Cardiac muscle cell (in vitro differentiated cells and primary cell): ENCODE measurements around the gene MED16. TPM values are rescaled to one million over a fixed set of nuclear protein-coding genes. Genes with fewer than 3 reads are reported as not detected.

Experiments
- DNase-seq, 2 donors: peaks; one replicate each; pipeline versions ENCODE4 v3.0.0 to v3.0.0-alpha.2; 2010 to 2017; ENCODE audit warnings: low read depth in 1 of 2, low spot score in 1 of 2
- H3K27ac ChIP-seq: fragments of 200-600 bp; sonication (generic); 2 replicates; pipeline ENCODE4 v1.5.1; 2016
- H3K27me3 ChIP-seq: fragments of 200-600 bp; sonication (generic); 2 replicates; pipeline ENCODE4 v1.6.0; 2016; ENCODE audit warnings: control low read depth
- H3K36me3 ChIP-seq: fragments of 200-600 bp; sonication (generic); 2 replicates; pipeline ENCODE4 v1.5.1; 2016; ENCODE audit warnings: control low read depth
- H3K4me1 ChIP-seq: fragments of 200-600 bp; sonication (generic); 2 replicates; pipeline ENCODE4 v1.8.1; 2017; ENCODE audit warnings: low read depth, mild to moderate bottlenecking, mixed run types
- H3K4me3 ChIP-seq: fragments of 200-600 bp; sonication (generic); 2 replicates; pipeline ENCODE4 v1.5.1; 2016; ENCODE audit warnings: mild to moderate bottlenecking
- H3K9me3 ChIP-seq: fragments of 200-600 bp; sonication (generic); 2 replicates; pipeline ENCODE4 v1.5.1; 2017; ENCODE audit warnings: low read depth, mild to moderate bottlenecking, control low read depth
- polyA plus RNA-seq: library from polyadenylated mRNA; unstranded; fragments of >200 nt; fragmentation: Nextera tagmentation; extraction: Ambion mirVana; gene quantifications from 2 replicates; pipeline ENCODE4 v1.2.1, GENCODE V29; 2016
- total RNA-seq: library from RNA; depleted of rRNA; stranded (reverse); fragments of >200 nt; gene quantifications from 2 replicates; pipeline ENCODE4 v1.2.3, GENCODE V29; 2016
- TF ChIP-seq, protein P1 (sequence below): IDR thresholded peaks from 2 replicates; pipeline ENCODE4 v1.5.1; 2012; ENCODE audit warnings: low read depth, mild to moderate bottlenecking, low read length

MED16 gene
- total and polyA plus RNA-seq, 2 experiments from 2014 or later = 67.2 to 104 TPM

DNA sequence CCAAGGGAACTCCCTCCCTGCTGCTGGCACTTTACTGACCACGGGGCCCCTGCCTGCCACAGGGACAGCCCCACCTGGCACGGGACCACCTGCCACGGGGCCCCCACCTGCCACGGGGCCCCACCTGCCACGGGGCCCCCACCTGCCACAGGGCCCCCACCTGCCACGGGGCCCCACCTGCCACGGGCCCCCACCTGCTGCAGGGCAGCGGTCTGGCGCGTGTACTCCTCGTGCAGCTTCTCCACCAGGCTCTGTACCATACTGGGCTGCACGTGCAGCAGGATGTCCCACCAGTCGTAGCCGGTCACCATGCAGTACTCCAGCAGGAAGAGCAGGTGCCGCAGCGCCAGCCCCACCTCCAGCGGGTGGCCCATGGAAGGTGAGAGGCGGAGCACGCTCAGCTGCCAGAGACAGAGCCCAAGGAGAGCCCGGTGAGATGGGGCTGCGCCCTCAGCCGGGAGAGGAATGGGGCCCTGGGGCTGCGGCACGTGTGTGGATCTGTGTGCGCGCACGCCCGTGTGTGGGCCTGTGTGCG, 16.1 kb downstream of the MED16 start:
- DNase-seq = no peak
- Histone ChIP-seq H3K4me1 (no peaks in the 10 kb centered on the region), H3K36me3 (peaks cover 12% of the 10 kb centered on the region), H3K27ac (no peak overlapping the region), H3K4me3 (no peak overlapping the region), H3K27me3 (no peaks in the 10 kb centered on the region), H3K9me3 (no peaks in the 10 kb centered on the region)
- TF ChIP-seq, protein P1, sequence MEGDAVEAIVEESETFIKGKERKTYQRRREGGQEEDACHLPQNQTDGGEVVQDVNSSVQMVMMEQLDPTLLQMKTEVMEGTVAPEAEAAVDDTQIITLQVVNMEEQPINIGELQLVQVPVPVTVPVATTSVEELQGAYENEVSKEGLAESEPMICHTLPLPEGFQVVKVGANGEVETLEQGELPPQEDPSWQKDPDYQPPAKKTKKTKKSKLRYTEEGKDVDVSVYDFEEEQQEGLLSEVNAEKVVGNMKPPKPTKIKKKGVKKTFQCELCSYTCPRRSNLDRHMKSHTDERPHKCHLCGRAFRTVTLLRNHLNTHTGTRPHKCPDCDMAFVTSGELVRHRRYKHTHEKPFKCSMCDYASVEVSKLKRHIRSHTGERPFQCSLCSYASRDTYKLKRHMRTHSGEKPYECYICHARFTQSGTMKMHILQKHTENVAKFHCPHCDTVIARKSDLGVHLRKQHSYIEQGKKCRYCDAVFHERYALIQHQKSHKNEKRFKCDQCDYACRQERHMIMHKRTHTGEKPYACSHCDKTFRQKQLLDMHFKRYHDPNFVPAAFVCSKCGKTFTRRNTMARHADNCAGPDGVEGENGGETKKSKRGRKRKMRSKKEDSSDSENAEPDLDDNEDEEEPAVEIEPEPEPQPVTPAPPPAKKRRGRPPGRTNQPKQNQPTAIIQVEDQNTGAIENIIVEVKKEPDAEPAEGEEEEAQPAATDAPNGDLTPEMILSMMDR = no peak

DNA sequence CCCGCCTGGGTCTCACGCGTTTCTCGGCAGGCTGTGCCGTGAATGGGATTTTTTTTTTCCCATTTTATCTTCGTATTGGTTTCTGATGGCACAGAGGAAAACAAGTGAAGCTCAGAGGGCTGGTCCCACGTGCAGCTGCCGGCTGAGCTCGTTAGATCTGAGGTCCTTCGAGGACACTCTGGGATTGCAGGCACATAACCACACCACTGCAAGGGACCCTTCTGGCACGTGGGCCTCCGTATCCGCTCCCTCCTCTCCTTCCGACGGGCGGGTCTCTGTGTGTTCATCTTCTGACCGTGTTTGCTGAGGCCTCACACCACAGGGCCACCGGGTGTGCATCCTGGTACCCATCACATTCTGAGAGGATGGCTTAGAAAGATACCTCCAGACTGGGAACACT, 16.9 kb downstream of the MED16 start:
- Histone ChIP-seq H3K27ac (no peak overlapping the region), H3K4me1 (no peaks in the 10 kb centered on the region), H3K36me3 (peaks cover 4% of the 10 kb centered on the region), H3K27me3 (no peaks in the 10 kb centered on the region), H3K9me3 (no peaks in the 10 kb centered on the region), H3K4me3 (no peak overlapping the region)
- no peak for DNase-seq
- TF ChIP-seq, protein P1 = no peak

DNA sequence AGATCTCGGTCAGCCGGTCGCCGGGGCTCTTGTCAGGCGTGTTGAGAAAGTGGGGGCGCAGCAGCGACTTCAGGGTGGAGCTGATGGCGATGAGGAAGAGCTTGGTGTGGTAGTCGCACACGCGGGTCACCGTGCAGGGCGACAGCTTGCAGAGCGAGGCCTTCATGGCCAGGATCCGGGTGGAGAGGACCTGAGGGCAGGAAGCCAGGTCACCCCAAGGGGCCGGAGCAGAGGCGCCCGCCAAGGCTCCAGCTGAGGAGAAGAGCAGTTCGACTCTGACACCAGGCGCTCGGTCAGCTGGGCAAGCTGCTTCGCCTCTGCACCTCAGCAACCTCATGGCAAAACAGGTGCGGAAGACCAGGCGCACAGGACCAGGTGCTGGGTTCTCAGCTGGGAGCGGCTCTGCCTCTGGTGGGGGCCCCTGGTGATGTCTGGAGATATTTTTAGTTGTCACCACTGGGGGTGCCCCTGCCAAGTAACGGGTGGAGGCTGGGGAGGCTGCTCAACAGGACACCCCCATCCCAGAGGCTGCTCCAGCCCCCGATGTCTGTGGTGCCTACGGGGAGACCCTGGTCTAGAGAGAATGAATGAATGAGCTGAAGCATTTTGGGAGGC, 17.6 kb downstream of the MED16 start:
- DNase-seq = no peak
- Histone ChIP-seq H3K36me3 (peaks cover 6% of the 10 kb centered on the region), H3K27me3 (no peaks in the 10 kb centered on the region), H3K9me3 (no peaks in the 10 kb centered on the region), H3K27ac (no peak overlapping the region), H3K4me3 (no peak overlapping the region), H3K4me1 (no peaks in the 10 kb centered on the region)
- TF ChIP-seq, protein P1 = no peak

DNA sequence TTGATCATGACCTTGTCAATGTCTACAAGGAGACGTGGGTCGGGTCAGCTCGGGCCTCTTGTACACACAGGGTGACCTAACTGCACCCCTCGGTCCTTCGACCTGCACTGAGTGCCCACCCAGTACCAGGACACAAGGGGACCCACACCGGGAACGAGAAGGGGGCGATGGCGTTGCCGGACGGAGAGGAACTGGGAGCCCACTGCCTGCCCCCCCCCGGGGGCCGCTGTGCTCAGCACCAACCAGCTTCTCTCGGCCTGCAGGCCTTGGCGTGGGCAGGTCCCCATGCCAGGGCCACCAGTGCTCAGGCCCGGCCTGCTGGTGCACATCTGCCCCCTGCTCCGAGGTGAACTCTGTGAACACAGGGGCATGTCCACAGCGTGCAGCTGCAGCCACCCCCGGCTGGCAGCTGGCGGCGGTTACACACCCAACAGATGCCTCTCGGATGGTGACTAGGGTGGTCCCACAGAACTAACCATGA, 19.4 kb downstream of the MED16 start:
- Histone ChIP-seq H3K27me3 (no peaks in the 10 kb centered on the region), H3K4me3 (no peak overlapping the region), H3K9me3 (no peaks in the 10 kb centered on the region), H3K36me3 (peaks cover 3% of the 10 kb centered on the region), H3K4me1 (no peaks in the 10 kb centered on the region), H3K27ac (no peak overlapping the region)
- no peak for DNase-seq
- TF ChIP-seq, protein P1 = no peak

DNA sequence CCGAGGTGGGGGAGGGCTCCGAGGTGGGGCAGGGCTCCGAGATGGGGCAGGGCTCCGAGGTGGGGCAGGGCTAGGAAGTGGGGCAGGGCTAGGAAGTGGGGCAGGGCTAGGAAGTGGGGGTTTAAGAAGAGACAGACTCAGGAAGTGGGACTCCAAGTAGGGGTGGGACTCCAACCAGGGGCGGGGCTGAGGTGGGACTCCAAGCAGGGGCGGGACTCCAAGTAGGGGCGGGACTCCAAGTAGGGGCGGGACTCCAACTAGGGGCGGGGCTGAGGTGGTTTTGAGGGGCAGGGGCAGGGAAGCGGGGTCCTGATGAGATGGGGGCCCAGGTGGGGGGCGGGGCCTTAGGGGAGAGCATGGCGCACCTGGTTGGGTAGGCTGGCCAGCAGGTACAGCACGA, 19.9 kb downstream of the MED16 start:
- Histone ChIP-seq H3K27me3 (no peaks in the 10 kb centered on the region), H3K36me3 (peaks cover 4% of the 10 kb centered on the region), H3K9me3 (no peaks in the 10 kb centered on the region), H3K27ac (no peak overlapping the region), H3K4me3 (no peak overlapping the region), H3K4me1 (no peaks in the 10 kb centered on the region)
- TF ChIP-seq, protein P1 = no peak
- peak; percentile 36 to 80 for DNase-seq
